HG02798 (cell line): ENCODE results near the gene IQCK.
"Not testable (repeated sequence)": the region's sequence is repeated elsewhere in the genome, so short reads cannot be mapped to it uniquely, and the experiment has no call there.

Experiments
- ATAC-seq: cut with Tn5 transposase; IDR thresholded peaks from one replicate; pipeline ENCODE4 v1.9.1; 2021; ENCODE audit warnings: mild to moderate bottlenecking; ENCODE audit not compliant: unreplicated experiment, poor library complexity

Gene IQCK

GRCh38 chr16:19715566-19715965 lies 2.5 kb upstream of the IQCK start:
- no peak for ATAC-seq

DNA sequence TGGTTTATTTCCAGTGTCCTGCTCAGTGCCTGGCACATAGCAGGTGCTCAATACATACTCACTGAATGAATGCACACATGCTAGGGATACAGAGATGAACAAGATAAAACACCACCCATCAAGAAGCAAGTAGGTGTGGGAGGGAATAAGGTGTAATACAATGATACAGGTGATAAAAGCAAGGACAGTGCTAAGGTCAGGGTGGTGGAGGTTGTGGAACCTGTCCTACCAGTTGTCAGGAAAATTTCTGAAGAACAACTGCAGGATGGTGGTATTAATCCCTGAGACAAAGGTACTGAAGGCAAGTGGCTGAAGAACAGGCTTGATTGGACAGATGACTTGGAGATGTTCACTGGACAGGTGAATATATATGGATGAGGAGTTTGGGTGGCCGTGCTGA lies 1.9 kb upstream of the IQCK start:
- no peak for ATAC-seq

GRCh38 chr16:19716728-19717127 lies 1.3 kb upstream of the IQCK start:
- not testable (repeated sequence) for ATAC-seq

DNA sequence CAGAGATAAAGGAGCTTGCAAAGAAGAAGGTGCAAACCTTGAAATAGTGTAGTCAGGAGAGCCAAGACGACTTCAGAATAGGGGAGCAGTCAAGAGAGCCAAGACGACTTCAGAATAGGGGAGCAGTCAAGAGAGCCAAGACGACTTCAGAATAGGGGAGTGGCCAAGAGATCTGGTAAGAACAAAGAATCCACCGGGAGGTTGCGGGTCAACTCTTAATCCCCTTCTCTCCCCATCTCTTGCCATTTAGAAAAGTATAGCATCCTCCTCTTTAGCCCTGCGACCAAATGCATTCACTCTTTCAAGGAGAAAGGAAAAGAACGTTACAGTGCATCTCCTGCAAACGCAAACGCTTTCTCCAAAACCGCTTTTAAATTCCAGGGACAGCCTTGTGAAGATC lies 757 bp upstream of the IQCK start:
- ATAC-seq: no peak

DNA sequence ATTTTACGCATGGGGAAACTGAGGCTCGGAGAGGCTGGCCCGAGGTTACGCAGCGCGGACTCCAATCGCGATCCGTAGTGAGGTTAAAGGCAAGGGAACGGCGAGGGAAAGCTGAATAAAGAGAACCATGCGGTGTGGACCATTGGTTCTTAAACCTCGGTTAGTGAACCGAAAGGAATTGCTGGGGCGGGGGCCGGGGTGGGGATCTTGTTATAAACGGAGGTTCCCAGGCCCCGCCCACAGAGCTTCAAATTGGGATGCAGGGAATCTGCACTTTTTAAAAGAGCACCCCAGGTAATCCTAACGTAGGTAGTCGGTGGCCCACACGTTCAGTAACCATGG lies 524 bp downstream of the IQCK start:
- no peak for ATAC-seq

GRCh38 chr16:19722269-19722952 lies 4.3 kb downstream of the IQCK start:
- ATAC-seq: no peak

- ATAC-seq: no peak
Measured at GRCh38 chr16:19722981-19723380, 4.9 kb downstream of the IQCK start.

GRCh38 chr16:19728636-19728965 lies 10.5 kb downstream of the IQCK start:
- ATAC-seq: no peak

GRCh38 chr16:19733551-19733950 lies 15.5 kb downstream of the IQCK start:
- no peak for ATAC-seq

DNA sequence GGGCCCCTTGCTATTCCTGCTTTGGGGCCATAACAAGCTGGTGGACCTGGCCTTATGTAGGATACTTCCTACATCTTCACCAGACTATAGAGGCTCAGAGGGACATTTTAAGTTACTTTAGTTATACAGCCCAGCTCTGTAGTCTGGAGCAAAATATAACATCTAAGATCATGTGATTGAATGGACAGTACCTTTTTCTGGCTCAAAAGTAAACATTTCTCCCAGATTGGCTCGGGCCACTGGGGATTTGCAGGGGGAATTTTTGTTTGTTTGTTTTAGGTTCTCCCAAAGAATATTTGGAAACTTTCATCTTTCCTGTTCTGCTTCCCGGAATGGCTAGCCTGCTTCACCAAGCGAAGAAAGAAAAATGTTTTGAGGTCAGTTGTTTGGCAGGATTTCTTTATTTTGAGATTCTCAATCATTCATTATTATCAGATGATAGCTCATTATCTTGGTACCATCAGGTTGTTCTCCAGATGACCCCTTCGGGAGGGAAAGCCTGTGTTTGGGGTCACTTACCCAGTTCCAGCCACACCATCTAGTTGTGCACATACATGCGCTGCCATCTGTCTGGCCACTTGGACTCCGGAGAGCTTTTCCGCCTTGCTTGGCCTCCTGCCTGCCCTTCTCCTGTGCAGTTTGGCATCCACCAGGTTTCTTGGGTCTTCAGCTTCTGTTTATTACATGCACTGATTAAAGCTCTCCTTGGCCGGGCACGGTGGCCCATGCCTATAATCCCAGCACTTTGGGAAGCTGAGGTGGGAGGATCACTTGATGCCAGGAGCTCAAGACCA lies 17.2 kb downstream of the IQCK start:
- no peak for ATAC-seq

GRCh38 chr16:19737306-19738038 lies 19.4 kb downstream of the IQCK start:
- ATAC-seq: no peak

DNA sequence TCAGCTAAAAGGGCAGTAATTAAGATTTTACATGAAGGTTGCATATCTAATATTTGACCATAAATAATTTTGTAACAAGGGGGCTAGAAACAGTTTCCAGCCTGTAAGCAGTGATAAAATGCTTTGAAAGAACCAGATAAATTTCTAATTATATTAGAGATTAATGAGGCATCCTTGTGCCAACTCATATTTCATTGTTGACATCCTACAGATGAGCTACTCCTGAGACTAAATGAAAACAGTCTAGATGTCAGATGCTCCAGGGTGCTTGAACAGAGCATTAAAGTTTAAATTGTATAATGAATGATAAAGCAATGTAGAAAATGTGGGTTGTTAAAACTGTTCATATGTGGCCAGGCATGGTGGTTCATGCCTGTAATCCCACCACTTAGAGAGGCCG lies 23.3 kb downstream of the IQCK start:
- ATAC-seq: no peak

DNA sequence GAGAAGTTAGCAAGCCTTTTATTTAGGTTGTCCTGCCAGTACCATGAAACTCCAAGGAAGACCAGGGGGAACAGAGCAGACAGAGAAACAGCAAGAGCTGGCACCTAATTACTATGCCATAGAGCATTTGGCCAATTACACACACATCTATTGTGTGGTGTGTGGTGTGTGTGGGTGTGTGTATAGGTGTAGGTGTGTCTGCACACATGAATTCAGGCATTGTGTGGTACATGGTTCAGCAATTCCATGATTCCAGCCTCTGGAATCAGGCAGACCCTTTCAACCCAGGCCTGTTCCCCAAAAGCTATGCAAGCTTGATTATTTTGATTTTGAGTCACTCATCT lies 25.7 kb downstream of the IQCK start:
- ATAC-seq: no peak

- ATAC-seq: no peak
Measured at GRCh38 chr16:19744670-19745069, 26.6 kb downstream of the IQCK start.

DNA sequence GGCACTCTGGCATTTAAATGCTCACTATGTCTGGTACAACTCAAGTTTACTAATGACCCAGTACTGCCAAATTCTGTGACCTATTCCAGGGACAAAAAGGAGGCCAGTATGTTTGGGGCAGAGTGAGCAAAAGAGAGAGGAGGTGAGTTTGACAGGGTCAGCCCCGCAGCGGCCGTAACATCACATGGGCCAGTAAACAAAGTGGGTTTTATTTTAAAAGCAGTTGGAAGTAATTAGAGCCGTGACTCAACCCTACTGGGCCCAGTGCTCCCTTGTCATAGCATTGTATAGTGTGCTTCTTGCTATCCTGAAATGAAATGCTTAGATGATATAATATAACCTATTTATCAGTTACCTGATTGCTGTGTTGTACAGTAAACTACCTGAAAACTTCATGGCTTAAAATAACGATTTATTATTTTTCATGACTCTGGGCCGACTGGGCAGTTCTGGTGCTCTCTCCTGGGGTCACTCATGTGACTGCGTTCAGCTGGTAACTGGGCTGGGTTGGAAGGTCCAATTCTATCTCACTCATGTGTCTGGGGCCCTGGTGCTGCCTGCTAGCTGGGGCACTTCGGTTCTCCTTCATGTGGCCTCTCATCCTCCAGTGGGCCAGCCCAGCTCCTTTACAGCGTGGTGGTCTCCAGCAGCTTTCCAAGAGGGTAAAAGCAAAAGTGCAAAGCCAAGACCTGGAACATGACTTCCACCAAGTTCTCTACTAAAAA lies 27.4 kb downstream of the IQCK start:
- ATAC-seq: no peak

DNA sequence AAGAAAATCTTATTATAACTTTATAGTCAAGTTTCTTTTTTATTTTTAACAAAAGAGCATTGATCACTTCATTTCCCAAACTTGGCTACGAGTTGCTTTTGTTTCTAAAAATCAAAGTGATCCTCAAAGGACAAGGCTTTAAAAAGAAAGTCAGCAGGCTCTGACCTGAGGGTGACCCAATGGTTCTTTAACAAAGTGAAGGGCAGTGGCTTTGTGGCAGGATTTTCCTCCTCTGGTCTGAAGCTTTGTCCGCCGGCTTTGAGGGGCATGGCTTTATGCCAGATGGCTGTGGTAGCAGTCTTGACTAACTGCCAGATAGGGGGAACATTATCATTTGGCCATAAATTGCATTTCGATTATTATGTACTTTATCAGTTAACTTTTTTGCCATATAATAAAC lies 28.5 kb downstream of the IQCK start:
- ATAC-seq: no peak

DNA sequence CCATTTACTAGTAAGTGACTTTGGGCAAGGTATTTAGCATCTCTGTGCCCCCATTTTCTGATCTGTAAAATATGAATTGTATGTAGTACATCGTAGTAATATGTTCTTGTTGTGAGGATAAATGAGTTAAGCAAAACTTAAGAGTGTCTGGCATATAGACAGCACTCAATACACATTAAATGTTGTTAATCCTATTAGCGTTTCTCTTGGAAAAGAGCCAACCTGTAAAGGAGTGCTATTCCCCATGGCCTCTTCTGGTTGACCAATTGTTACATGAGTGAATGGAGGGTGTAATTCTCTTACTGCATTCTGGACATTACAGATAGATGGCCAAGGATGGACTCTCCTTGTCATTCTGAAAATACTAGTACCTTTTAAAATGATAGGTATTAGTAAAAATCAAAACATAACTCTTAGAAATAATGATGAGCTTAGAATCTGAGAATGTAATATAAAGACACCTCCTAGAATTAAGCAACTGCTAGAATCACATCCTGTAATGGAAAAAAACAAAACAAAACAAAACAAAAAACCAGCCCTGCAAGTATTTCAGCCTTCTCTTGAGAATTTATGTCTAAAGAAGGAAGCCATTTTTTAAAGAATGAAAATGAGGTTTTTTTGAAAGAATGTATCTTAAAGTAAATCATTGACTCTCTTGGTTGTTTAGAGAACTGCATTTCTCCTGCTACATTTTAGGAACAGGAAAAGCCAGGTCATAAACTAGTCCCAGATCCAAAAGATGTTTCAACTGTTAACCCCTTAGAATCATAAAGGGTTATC lies 30.5 kb downstream of the IQCK start:
- ATAC-seq: no peak

DNA sequence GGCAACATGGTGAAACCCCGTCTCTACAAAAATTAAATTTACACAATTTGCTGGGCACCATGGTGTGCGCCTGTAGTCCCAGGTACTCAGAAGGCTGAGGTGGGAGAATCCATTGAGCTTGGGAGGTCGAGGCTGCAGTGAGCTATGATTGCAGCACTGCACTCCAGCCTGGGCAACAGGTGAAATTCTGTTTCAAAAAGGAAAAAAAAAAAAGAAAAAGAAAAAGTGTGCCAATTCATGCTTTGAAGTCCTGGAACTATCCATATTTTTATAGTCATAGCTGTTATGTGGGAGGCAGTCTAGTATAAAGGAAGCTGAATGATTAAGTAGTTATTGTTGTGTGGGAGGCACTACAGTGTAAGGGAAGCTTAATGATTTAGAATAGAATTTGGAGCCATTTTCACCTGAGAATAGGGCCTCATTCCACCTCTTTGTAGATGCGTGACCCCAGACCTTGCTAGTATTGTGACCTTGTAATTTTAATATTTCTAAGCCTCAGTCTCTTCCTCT lies 31.6 kb downstream of the IQCK start:
- ATAC-seq: no peak

DNA sequence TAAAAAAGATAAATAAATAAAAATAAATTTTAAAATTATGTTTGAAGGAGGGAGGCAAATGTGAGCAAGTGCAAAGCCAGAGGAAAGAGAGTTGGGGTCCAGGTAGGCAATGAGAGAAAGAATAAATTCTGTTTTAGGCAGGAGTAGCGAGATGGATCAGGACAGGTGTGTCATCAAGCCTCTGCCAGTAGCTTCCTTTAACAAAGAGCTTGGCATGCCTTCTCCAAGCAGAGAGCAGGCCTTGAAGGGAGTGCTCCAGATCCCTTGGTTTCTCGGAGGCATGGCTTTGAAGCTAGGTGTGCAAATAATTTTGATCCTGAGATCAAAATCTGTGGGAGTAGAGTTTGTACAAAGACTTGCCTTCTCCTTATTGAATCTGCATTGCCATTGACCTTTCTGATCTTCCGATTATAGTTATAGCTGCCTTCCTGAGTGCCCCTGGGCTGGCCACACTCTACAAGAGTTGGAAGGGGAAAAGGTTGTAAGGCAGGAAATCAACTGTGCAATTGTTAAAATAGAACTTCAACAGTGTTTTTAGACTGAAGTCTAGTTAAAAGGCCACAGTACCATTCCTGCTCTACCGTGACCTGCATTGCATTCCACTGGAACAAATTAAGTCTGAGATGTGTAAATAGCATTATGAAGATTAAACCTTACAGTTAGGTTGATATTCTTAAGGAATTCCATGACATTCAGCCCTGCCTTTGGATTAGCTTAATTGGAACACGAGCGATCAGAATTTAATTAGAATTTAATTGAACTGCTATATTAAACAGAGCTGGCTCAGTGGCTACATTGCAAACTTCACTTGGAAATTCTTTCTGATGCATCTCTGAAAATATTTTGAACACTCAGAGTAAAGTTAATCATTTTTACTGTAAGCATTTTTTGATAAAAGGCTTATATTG lies 33.7 kb downstream of the IQCK start:
- ATAC-seq: no peak
